Cortex of kidney (tissue), 1 donor: ENCODE results near the gene EPN2.

Experiments used
- DNase-seq: peaks from one replicate; lab custom pipeline; 2025; lab: John Stamatoyannopoulos, UW

The EPN2 gene

GRCh38 chr17:19294443-19294842 is 57.3 kb downstream of the EPN2 start:
- no peak for DNase-seq

DNA sequence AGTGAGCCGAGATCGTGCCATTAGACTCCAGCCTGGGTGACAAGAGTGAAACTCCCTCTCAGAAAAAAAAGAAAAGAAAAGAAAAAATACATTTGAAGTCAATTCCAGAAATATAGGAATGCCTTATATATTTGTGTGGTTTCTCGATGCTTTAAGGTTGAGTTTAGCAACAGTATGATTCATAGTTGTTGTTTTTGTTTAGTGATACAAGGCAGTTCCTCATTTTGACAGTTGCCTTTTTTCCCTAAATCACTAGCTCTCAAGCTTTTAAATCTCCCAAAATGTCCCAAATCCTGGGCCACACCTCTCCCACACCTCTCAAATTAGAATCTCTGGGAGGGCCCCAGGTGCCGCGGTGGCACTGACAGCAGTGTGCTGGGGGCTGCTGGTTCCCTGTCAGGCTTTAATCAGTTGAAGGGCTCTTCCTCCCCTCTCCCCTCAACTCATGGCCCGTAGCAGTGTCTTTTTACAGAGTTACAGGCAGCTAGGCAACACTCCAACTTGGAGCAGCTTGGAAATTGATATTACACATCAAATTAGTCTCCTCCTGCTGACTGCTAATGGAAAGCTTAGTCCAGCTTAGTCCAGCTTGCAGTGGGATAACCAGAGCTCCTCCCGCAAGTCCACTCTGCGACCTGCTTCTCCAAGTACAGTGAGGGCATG is 58.4 kb downstream of the EPN2 start:
- no peak for DNase-seq

- no peak for DNase-seq
Measured at GRCh38 chr17:19296786-19297778, 59.9 kb downstream of the EPN2 start.

- no peak for DNase-seq
Measured at GRCh38 chr17:19298569-19299213, 61.5 kb downstream of the EPN2 start.

DNA sequence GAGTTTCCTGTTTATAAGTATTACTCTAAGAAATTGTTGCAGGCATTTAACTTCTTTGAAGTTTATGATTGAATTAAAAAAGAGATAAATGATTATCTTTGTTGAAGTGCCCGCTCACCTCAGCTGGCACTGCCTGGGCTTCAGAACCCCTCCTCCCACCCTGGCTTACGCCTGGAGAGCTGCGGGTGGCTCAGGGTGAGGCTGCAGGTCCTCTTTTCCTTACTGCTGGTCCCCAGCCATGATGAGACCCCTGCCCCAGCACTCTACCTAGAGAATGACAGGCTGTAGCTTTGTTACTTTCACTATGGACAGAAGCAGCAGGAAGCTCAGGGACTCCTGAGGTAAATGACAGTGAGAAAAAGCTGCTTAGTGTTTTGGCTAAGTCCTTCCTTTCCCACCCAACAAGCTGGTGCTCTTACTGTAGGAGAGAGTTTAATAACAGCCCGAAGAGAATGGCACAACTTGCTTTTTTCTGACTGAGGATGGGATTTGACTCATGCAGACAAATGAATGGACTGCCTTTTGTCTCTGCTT is 62.1 kb downstream of the EPN2 start:
- no peak for DNase-seq

DNA sequence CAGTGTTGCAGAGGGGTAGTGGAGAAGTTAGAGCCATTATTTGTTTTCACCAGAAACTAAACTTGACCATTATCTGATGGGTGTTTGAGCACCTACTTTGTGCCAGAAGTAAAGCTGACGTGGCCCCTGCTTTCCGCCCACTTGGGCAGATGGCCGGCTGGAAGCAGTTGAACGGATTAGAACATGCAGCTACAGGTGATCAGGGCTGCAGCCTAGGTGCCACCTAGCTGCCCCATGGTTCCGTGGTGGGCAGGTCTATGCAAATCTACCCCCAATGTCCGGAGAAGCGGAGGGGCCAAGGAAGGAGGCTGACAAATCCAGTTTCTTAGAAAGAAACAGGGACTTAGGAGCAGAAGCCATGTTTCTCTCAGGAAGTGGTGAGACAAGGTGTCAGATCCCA is 62.7 kb downstream of the EPN2 start:
- DNase-seq: no peak

DNA sequence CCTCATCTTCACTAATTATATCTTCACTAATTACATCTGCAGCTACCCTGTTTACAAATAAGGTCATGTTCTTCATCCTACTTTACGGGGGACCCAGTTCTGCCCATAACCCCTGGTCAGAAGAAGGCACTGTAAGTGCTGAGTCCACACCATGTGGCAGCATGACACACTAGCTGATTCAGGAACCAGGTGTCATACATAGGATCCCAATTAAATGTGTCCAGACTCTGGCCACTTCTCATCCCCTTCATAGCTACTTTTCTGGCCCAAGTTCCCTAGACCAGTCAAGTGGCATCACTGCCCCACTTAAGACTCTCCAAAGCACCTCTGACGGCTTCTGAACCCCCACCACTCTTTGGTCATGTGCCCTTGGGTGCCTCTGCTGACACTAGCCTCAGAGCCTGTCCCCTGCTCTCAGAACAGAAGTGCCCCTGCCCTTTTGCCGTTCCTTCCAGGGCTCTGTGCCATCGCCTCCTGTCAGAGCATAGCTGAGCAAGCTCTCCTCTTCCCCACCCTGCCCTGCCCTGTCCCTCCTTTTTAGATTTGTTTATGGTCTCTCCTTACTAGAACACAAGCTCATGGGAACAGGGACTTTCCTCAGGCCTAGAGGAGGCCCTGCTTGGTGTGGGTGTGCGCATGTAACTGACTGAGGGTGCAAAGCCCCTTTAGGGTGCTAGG is 64.2 kb downstream of the EPN2 start:
- DNase-seq: no peak

GRCh38 chr17:19301973-19302372 is 64.8 kb downstream of the EPN2 start:
- DNase-seq: no peak

DNA sequence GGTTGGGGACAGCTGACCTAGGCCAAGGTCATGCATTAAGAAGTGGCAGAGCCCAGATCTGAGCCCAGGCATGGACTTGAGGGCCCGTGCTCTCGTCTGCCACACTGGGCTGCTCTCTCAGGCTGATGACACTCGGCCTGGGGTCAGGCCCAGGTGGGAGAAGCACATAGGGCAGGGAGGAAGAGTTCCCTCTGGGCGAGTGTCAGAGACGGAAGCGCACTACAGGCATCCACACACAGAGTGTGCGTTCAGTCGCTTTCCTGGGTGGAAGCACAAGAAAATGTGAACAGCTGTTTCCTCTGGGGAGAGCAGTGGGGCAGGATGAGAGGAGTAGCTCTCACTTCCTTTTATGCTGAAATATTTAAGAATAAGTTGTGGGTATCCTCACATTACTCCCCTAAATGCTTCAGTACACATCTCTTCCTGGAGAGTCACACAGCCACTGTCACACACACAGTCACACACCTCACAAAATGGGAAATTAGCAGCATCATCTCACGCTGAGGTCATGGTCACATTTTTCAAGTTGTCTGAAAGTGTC is 65.7 kb downstream of the EPN2 start:
- no peak for DNase-seq

GRCh38 chr17:19303367-19303776 is 66.2 kb downstream of the EPN2 start:
- no peak for DNase-seq

- DNase-seq: no peak
Measured at GRCh38 chr17:19304209-19304608, 67.0 kb downstream of the EPN2 start.

DNA sequence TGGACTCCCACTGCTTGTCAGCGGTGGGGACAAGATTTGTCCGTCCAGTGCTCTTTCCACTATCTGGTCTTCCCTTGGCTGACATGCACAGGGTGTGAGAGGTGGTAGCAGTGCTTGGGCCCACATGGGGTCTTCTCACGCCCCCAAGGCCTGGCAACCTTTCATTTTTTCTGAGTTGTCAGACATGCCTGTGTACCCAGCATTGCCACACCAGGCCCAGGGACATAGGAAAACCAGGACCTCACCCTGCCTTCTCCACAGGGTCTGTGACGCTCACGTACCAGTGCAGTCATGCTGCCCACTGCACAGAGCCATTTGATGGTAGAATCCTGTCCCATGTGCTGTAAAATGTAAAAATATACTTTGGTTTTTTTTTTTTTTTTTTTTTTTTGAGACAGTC is 67.6 kb downstream of the EPN2 start:
- no peak for DNase-seq

GRCh38 chr17:19305256-19305655 is 68.1 kb downstream of the EPN2 start:
- DNase-seq: no peak

DNA sequence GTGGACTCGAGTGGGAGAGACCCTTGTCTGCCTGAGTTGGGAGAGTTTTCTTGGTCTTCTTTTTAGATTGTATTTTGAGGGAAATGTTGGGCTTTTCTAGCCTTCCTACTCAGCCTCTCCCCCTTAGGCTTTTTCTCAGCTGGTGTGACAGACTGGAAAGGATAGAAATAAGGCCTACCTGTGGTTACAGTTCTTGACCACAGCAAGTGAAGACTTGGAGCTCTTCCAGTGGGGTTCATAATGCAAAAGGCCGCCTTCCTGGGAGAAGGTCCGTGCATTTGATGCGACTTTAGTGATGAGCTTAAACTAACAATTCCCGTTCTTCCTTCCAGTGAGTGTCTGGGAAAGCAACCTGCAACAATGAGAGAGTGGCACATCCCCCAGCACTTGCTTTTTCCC is 68.6 kb downstream of the EPN2 start:
- no peak for DNase-seq

DNA sequence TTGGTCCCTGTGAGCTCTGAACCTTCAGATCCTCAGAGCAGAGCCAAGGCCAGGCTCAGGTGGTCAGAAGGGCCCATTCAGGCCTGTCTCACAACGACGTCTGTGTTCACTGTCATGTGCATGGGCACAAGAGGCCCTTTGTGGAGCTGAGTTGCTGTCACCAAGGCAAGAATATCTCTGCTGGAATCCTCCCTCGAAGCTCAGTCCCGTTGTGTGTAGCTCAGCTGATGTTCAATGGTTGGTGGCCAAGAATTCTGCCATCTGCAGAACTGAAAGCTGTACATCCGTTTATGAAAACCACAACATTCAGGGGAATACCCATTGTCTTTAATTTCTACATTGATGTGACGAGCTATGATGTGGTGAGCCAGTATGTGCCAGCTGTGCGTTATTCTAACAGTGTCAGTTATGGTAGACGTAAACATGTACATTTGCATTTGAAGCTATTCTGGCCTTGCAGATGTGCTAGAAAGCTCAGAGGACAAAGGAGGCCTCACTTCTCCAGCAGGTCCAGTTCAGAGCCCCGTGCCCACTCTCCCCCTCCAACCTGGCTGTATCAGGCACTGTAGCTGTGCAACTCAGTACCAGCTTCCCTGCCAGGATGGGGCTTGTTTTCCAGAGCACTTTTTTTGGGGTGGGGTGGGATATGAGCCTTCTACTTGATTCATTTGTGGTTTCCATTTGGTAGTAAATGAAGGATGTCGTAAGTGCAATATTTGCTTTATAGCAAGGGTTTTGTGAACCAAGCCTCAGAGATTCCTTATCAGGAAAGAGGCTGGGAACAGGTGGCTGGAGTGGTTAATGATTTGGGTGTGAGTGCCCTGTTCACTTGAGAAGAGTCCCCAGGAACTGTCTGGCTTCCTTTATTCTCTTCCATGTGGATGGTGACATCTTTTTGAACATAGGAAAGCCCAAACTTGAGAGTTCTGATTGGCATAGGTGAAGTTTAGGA is 69.3 kb downstream of the EPN2 start:
- no peak for DNase-seq

DNA sequence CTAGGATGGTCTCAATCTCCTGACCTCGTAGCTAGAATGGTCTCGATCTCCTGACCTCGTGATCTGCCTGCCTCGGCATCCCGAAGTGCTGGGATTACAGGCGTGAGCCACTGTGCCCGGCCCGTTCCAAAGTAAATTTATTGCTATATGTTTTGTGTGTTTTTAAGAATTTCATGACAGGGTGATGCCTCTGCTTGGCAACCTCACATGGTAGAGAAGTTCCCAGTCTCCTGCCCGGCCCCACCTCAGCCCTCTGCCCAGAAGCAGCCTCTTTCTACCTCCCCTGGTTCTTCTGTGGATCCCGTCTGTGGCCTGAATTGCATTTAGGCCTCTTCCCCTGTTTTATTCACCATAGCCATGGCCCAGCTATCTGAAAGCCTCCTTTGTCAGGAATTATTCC is 70.4 kb downstream of the EPN2 start:
- DNase-seq: no peak

GRCh38 chr17:19308398-19308797 is 71.2 kb downstream of the EPN2 start:
- no peak for DNase-seq

DNA sequence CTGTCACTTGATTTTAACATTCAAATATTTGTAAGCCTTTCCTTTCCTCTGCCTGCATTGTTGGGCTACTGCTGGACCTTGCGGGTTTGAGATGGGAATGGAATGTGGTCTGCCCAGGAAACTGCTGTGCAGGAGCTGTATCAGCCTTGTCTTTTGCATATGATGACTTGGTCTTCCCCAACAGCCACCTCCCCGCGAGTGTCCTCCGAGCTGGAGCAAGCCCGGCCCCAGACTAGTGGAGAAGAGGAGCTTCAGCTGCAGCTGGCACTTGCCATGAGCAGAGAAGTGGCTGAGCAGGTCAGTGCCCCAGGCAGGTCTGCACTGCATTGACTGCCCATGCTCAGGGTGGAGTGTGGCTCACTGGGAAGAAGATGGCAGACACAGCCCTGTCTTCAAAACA is 72.5 kb downstream of the EPN2 start:
- no peak for DNase-seq

DNA sequence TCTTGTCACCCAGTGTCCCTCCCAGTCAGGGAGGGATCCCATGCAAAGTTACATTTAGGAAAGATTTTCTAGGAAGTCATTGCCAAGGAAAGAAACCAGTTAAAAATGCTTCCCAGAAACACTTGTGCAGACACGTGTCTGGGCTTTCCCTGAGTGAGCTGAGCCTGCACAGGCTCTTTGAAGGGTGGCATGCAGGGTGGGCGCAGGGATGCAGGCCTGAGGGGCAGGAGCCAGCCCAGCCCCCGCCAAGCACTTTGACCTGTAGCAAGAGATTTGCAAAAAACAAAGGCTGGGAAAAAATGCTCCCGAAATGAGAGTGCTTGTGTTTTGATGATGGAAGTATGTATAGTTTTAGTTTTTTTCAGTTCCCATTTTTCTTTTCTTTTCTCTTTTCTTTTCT is 73.0 kb downstream of the EPN2 start:
- DNase-seq: no peak

- DNase-seq: no peak
Measured at GRCh38 chr17:19311016-19311415, 73.8 kb downstream of the EPN2 start.
